ENCODE results near the gene NRN1.
"Not testable (repeated sequence)": the region's sequence is repeated elsewhere in the genome, so short reads cannot be mapped to it uniquely, and the experiment has no call there.

Gene NRN1

GRCh38 chr6:5981126-5982026, 25.3 kb downstream of the NRN1 start:
- DNase-seq = no peak

- DNase-seq = no peak
These were observed 26.9 kb downstream of the NRN1 start for GRCh38 chr6:5979650-5980420.

- no peak for DNase-seq
These were observed 29.9 kb downstream of the NRN1 start for GRCh38 chr6:5976811-5977210.

GRCh38 chr6:5968817-5969734, 37.6 kb downstream of the NRN1 start:
- no peak for DNase-seq

- DNase-seq = not testable (repeated sequence)
These were observed 38.7 kb downstream of the NRN1 start for GRCh38 chr6:5968036-5968435.

- no peak for DNase-seq
These were observed 39.1 kb downstream of the NRN1 start for GRCh38 chr6:5967594-5967993.

- DNase-seq = no peak
These were observed 43.9 kb downstream of the NRN1 start for GRCh38 chr6:5962794-5963193.

GRCh38 chr6:5961836-5962235, 44.9 kb downstream of the NRN1 start:
- DNase-seq = no peak

- DNase-seq = no peak
These were observed 46.3 kb downstream of the NRN1 start for GRCh38 chr6:5960456-5960855.

- no peak for DNase-seq
These were observed 47.8 kb downstream of the NRN1 start for GRCh38 chr6:5958921-5959320.

GRCh38 chr6:5956939-5957338, 49.8 kb downstream of the NRN1 start:
- no peak for DNase-seq

GRCh38 chr6:5950361-5950785, 56.4 kb downstream of the NRN1 start:
- no peak for DNase-seq
